ENCODE measurements around the gene CCDC106. TPM values are rescaled to one million over a fixed set of nuclear protein-coding genes. Genes with fewer than 3 reads are reported as not detected.

CCDC106 gene
- total RNA-seq, 1 experiment from 2014 or later: 19.9 TPM

DNA sequence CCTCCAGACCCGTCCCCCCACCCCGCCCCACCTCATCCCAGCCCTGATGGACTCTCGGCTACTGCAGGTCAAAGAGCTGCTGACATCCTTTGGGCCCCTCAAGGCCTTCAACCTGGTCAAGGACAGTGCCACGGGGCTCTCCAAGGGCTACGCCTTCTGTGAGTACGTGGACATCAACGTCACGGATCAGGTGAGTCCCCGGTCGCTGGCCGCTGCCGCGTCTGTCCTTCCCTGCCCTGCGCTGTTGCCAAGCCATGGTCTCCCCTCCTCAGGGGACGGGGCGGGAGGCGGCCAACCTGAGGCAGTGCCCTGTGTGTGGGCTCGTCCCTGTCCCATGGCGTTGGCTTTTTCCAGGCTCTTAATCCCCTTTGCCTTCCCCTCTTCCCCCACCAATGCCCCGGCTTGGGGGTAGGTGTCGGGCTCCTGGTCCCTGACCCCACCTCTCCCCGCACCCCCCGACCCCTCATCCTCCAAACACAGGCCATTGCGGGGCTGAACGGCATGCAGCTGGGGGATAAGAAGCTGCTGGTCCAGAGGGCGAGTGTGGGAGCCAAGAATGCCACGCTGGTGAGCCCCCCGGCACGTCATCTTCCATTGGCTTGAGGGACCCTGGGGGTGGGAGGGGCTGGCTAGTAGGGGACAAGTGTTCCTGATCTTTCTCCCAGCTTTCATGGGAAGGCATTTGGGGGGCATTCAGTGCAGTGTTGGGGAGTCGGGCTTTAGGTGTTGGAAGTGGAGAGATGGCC, 20.8 kb downstream of the CCDC106 start:
- H3T11ph ChIP-seq (ENCODE audit: low read length): no peak overlapping the region
- no peaks in the 10 kb centered on the region for H3K79me1 ChIP-seq (ENCODE audit: insufficient read depth, low read depth, low read length, poor library complexity, severe bottlenecking)
- peaks cover 4% of the 10 kb centered on the region; the same call in 1 of the 2 replicates for H3K79me2 ChIP-seq (ENCODE audit: insufficient read depth, low read length)
- no peak overlapping the region for H2BK12ac ChIP-seq (ENCODE audit: insufficient read length, low read depth, low read length)
- no peak for DNase-seq
- H3K9me3 ChIP-seq (ENCODE audit: control insufficient read depth, low read depth, low read length): no peaks in the 10 kb centered on the region
- H2BK20ac ChIP-seq (ENCODE audit: low read depth, low read length, poor library complexity, severe bottlenecking): no peak overlapping the region
- Mint-ChIP-seq H3K9me3 (no peaks in the 10 kb centered on the region), H3K4me3 (no peak overlapping the region), H3K27ac (0 out of 7 replicates have a peak overlapping the region, but pooled peaks of 1 of the 3 experiments have one; percentile 66), H3K4me1 (peaks cover 23 to 30% of the 10 kb centered on the region in 2 experiments), H3K36me3 (ENCODE audit: insufficient read depth in 1 of 3, low read depth in 3 of 3) (peaks cover 59 to 89% (median 79%) of the 10 kb centered on the region in 3 experiments), H3K27me3 (ENCODE audit: low read depth) (no peaks in the 10 kb centered on the region)
- no peak overlapping the region for H4K8ac ChIP-seq (replicated peaks; ENCODE audit: insufficient read length, low read depth, low read length)
- no peak overlapping the region for H4K91ac ChIP-seq (ENCODE audit: insufficient read length, low read depth, low read length)
- no peak overlapping the region for H4K5ac ChIP-seq (ENCODE audit: insufficient read length, low read depth, low read length)
- H4K20me1 ChIP-seq (ENCODE audit: control insufficient read depth, insufficient read depth, insufficient read length): no peaks in the 10 kb centered on the region
- H3K4ac ChIP-seq (ENCODE audit: low read depth, low read length): no peak overlapping the region
- H3K23ac ChIP-seq (ENCODE audit: insufficient read length, low read depth, low read length): no peak overlapping the region
- H2BK5ac ChIP-seq (ENCODE audit: insufficient read length, low read length): no peak overlapping the region
- H3K4me1 ChIP-seq (ENCODE audit: insufficient read depth, low read length): no peaks in the 10 kb centered on the region
- no peak overlapping the region for H2AK5ac ChIP-seq (ENCODE audit: insufficient read length, low read length)
- H3K18ac ChIP-seq (ENCODE audit: insufficient read length, low read depth, low read length): no peak overlapping the region
- H3K56ac ChIP-seq (ENCODE audit: insufficient read length, low read depth, low read length): no peak overlapping the region
- TF ChIP-seq, protein P1, sequence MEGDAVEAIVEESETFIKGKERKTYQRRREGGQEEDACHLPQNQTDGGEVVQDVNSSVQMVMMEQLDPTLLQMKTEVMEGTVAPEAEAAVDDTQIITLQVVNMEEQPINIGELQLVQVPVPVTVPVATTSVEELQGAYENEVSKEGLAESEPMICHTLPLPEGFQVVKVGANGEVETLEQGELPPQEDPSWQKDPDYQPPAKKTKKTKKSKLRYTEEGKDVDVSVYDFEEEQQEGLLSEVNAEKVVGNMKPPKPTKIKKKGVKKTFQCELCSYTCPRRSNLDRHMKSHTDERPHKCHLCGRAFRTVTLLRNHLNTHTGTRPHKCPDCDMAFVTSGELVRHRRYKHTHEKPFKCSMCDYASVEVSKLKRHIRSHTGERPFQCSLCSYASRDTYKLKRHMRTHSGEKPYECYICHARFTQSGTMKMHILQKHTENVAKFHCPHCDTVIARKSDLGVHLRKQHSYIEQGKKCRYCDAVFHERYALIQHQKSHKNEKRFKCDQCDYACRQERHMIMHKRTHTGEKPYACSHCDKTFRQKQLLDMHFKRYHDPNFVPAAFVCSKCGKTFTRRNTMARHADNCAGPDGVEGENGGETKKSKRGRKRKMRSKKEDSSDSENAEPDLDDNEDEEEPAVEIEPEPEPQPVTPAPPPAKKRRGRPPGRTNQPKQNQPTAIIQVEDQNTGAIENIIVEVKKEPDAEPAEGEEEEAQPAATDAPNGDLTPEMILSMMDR (conservative IDR thresholded peaks at IDR 0.05): no peak
- no peaks in the 10 kb centered on the region for H3K27me3 ChIP-seq (ENCODE audit: insufficient read depth, low read length)
- H3K4me2 ChIP-seq (ENCODE audit: insufficient read depth, insufficient read length, low read length): no peak overlapping the region
- H3K27ac ChIP-seq (ENCODE audit: insufficient read length, low read depth, low read length): no peak overlapping the region
- no CpG with 5 or more reads among the region's 30 CpGs for WGBS (ENCODE audit: extremely low coverage, insufficient read length, low lambda C conversion rate)
- no peaks in the 10 kb centered on the region for H3K23me2 ChIP-seq (ENCODE audit: insufficient read length, low read depth, low read length, poor library complexity, severe bottlenecking)
- H3K14ac ChIP-seq (ENCODE audit: insufficient read depth, low read length): no peak overlapping the region
- no peak overlapping the region for H2BK15ac ChIP-seq (ENCODE audit: low read depth, low read length)
- no peak overlapping the region for H3K9ac ChIP-seq (ENCODE audit: extremely low read depth, insufficient read length, low read length)
- H2BK120ac ChIP-seq (ENCODE audit: low read depth, low read length, poor library complexity, severe bottlenecking): no peak overlapping the region
- H2AFZ ChIP-seq (ENCODE audit: low read length): no peak overlapping the region

Measured in H9 (cell line).